ENCODE results near the gene TMEM231. TPM values are rescaled to one million over a fixed set of nuclear protein-coding genes. Genes with fewer than 3 reads are reported as not detected.
A peak's percentile ranks its signal among the peaks of the same experiment; 100 is the strongest.
"Not testable (repeated sequence)": the region's sequence is repeated elsewhere in the genome, so short reads cannot be mapped to it uniquely, and the experiment has no call there.

Gene TMEM231
- polyA plus RNA-seq, 1 donor = 7.0 TPM

DNA sequence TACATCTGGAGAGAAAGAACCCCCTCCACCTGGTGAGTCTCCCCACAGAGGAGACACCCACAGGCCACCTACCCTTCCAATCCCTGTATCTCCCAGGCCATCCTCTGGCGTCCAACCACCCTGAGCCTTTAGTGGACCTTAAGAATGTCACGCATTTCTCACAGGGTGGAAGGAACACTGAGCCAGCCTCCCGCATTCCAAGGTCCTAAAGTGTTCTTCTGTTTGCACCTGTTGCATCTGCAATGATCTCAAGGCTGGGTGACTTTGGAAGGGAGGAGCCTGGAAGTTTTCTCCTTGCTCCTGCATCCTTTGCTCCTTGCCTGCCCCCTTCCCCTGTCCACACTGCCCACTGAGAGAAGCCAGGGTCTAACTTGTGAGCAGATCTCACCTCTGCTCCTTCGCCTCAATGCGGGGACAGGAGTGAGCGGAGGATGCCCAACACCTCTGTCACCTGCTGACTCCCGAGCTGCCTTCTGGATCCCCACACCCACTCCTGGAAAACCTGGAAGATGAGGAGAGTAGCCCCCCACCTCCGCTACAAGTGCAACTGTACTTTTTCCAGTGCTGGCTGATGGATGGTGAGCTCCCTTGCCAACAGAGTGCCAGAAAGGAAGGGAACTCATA lies 23.8 kb downstream of the TMEM231 start:
- no peak for DNase-seq

DNA sequence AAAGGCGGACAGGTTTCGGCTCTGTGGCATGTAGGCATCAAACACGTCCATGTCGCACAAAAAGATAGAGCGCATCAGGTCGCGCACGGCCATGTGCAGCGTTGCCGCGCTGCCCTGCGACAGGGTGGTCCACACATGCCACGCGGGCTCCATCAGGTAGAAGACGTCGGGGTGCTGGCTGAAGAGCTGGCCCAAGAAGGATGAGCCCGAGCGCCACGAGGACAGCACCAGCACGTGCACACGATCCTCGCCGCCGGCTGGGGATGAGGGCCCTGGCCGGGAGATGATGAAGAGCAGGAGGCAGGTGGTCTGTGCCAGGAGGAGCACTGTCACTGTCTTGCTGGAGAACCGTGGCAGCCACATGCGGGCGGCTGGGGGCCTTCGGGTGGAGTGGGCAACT lies 26.1 kb downstream of the TMEM231 start:
- DNase-seq = no peak

DNA sequence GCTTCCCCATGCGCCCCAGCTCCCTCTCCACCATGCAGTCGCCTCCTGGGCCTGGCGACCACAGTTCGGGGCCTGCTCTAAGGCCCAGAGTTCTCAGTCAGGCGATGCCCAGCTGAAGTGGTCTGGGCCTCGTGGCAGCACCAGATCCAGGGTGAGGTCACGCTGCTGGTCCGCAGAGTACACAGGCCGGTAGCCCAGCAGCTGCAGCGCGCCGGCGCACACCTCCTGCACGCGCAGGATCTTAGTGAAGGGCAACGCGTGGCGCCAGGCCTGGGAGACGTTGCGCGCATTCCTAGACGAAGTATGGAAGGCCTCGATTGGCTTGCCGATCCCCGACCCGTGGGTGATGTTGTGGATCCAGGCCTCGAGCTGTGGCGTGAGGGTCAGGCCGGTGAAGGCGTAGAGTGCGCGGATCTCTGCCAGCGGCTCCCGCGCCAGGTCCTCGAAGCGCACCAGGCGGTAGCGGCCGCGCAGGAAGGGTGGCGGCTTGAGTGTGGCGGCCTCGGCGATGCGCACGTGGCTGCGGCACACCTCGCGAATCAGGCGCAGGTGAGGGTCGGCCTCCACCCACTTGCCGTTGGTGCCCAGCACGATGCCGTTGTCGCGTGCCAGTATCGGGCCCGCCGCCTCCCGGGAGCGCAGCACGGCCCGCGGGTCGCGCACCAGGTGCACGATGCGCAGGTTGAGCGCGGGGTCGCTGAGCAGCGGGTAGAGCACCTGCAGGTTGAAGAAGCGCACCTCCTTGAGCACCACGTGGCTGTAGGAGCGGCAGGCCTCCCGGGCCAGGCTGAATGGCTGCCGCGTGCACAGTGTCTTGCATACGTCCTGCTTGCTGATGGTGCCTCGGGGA lies 26.8 kb downstream of the TMEM231 start:
- no peak for DNase-seq

DNA sequence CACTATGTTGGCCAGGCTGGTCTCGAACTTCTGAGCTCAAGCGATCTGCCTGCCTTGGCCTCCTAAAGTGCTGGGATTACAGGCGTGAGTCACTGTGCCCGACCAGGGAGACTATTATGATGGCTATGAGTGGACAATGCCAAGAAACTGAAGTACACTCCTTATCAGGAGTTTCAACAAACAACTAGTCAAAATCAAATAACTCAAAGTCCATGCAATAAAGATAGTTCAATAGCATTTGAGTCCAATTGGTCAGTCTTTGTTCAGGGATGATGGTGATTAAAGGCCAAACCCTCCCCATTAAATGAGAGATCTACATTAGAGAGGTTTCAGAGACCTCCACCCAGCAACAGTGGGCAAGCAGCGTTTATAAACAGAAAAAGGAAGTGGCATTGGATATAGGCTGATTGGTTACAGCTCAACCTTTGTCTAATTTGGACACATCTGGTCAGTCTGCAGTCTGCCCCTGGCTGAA lies 28.2 kb downstream of the TMEM231 start:
- DNase-seq = no peak

DNA sequence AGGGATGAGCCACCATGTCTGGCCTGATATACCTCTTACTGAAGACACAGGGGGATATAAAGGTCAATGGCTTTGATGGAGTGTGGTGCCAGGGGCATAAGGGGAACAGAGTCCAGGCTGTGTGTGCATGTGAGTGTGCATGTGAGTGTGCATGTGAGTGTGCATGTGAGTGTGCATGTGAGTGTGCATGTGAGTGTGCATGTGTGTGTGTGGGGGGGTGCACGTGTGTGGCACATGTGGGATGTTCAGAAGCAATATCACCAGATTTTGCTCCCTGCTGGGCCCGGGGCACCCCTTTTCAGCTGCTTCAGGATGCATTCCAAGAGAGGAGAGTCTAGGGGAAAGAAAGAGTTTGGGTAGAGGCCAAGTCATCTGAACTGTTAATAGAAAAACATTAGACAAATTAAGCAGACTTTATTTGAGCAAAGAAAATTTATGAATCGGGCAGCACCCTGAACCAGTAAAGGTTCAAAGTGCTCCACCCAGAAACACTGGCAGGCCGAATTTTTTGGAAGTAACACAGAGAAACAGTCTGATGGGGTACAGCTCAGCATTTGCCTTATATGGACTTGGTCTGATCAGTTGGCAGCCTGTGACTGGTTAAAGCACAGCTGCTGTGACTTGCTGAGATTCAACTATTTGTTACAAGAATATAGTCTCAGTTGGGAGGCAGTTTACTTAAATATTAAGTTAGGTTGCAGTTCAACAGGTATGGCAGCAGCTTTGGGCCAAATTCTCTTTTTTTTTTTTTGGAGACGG lies 29.8 kb downstream of the TMEM231 start:
- no peak for DNase-seq

GRCh38 chr16:75519175-75519574 lies 36.9 kb downstream of the TMEM231 start:
- DNase-seq = no peak

- DNase-seq = not testable (repeated sequence)
Observed at GRCh38 chr16:75516189-75516966, 39.7 kb downstream of the TMEM231 start.

- no peak for DNase-seq
Observed at GRCh38 chr16:75514296-75514695, 41.8 kb downstream of the TMEM231 start.

DNA sequence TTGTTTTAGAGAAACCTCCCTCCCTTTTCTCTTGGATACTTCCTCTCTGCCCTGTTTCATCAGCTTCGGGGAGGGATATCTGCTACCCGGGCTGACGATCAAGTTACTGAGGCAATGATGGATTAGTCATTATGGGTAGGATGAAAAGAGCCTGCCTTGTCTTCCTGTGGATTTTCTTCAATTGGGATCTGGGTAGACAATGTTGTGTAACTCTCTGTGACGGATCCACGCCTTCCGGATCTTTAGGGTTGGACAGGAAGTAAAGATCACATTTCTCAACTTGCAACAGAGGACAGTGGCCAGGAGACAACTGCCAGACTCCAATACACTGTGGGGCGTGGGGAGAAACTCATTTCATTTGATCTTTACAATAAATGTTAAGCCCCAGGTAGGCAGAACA lies 49.5 kb downstream of the TMEM231 start:
- DNase-seq = peak; percentile 23

DNA sequence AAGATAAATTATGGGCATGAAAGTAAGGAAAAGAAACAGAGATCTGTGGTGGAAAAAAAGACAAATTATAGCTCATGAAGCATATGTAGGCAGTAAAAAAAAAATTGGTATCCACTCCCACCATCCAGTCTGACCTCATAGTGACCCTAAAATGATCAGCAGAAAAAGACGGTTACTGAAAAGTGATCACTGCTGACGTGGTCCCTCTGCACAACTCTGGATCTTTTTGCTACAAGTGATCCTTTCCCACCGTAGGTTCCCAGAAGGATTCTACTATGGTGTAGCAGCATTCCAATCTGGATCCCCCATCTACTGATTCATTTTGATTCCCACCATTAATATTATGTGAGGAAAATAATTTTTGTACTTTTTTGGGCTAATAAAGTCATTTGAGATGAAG lies 49.9 kb downstream of the TMEM231 start:
- DNase-seq = peak; percentile 45

- DNase-seq = no peak
Observed at GRCh38 chr16:75503801-75504200, 52.3 kb downstream of the TMEM231 start.

- DNase-seq = no peak
Observed at GRCh38 chr16:75502916-75503605, 53.0 kb downstream of the TMEM231 start.

- DNase-seq = peak; percentile 67
Observed at GRCh38 chr16:75501820-75502219, 54.2 kb downstream of the TMEM231 start.

- no peak for DNase-seq
Observed at GRCh38 chr16:75501359-75501758, 54.7 kb downstream of the TMEM231 start.

DNA sequence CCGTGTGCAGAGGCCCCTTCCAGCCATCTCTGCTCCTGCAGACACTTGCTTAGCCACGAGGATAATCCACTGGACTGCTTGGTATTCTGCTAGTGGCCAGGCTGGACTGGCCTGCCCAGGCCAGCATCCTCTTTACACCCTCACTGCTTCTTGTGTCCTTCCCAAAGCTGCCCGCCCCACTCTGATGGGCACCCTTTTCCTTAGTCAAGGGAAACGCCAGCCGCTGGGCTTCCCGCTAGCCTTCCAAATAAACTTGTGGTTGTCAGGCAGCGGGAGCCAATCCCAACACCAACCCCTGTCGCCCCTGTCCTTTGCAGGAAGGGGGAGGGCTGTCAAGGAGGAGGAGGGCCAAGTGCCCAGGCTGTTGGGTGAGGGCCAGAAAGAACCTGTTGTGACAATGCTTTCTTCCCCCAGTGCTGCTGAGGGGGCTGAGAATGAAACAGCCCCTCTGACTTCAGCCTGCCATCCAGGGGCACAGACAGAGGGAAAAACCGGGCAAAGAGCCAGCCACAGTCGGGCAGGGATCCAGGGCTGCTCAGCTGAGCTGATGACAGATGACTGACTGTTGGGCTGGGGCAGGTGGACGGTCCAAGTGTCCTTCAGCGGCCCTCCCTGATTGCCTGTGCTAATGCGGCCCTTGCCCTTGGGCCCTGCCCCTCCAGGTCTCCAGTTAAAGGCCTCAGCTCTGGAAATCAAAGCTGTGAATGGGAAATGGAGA lies 57.3 kb downstream of the TMEM231 start:
- not testable (repeated sequence) for DNase-seq

- DNase-seq = no peak
Observed at GRCh38 chr16:75497558-75497957, 58.5 kb downstream of the TMEM231 start.

- DNase-seq = peak; percentile 66
Observed at GRCh38 chr16:75495076-75495674, 60.9 kb downstream of the TMEM231 start, which contains the start of gene CHST6. TSS of gene CHST6 (minus strand) at chr16:75495441. CDS start at chr16:75479828, 15,613 bp downstream.

DNA sequence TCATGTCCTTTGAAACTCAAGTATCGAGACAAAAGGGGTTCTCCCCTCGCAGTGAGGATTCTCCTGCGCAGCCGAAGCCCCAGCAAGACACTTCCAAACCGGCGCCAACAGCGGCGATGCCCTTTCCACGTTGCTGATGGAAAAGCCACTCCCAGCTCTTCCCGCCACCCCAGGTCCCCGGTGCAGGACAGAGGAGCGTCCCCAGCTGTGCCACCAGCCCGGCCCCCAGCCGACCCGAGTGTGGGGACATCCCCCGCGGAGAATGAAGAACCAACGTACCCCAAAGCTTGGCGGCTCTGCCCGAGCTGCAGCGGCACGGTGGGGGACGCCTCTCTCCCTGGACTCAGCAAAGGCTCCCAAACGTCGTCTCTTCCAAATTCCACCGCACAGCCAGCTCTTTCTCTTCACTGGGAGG lies 61.4 kb downstream of the TMEM231 start:
- DNase-seq = no peak

- no peak for DNase-seq
Observed at GRCh38 chr16:75494184-75494583, 61.9 kb downstream of the TMEM231 start.

DNA sequence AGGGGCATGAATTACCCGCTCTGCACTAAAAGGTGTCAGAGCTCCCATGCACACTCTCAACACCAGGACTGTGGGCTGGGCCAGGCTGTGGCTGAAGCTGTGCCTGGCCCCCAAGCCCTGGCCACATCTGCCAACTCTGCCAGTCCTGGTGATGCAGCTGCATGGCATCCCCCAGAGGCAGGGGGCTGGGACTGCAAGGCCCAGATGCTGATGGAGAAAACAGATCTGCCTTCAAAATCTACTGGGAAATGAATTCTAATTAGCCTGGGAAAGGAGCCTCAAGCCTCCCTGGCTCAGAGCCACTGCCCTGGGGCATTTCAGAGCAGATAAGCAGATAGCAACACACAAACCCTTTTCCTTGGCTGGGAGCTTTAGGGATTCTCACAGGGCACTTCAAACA lies 64.2 kb downstream of the TMEM231 start:
- DNase-seq = no peak

Measured in hindlimb muscle (tissue), 1 donor.